HepG2 (cell line): ENCODE results near the gene TAC3. TPM values are rescaled to one million over a fixed set of nuclear protein-coding genes. Genes with fewer than 3 reads are reported as not detected.

ENCODE experiments used
- ATAC-seq: fragments of 200-7000 bp; cut with Tn5 transposase; 3 replicates; pipeline ENCODE4 v1.9.1; 2020; ENCODE audit warnings: mild to moderate bottlenecking, moderate library complexity
- BruUV-seq: library from RNA; stranded (reverse); fragments of 400-500 nt; replicated peaks from 2 replicates; lab custom pipeline; 2021; lab: Mats Ljungman, UMichigan
- CTCF ChIA-PET: fragments of 300-600 bp; formaldehyde crosslinking; extraction: SDS; loops from one replicate; lab custom pipeline; 2021; ENCODE audit warnings: low total read pairs, inconsistent platforms, low intra/inter-chr PET ratio; lab: Yijun Ruan, JAX
- POLR2A ChIA-PET: fragments of 350-600 bp; sonication (Branson Sonifier 250); formaldehyde crosslinking; loops from one replicate; lab custom pipeline; 2020; ENCODE audit warnings: antibody characterized with exemption, inconsistent platforms; lab: Yijun Ruan, JAX
- DNase-seq: peaks from one replicate; pipeline ENCODE4 v3.0.0-alpha.2; 2015; ENCODE audit warnings: low spot score
- FAIRE-seq: peaks from 3 replicates; lab custom pipeline; 2011; peaks lifted over from hg19 to GRCh38; lab: Jason Lieb, UNC
- H2AFZ ChIP-seq: one replicate; pipeline ENCODE4 v1.6.1; 2011; ENCODE audit warnings: low read length, inconsistent platforms
- H3K27ac ChIP-seq: fragments of 300-600 bp; 3 replicates; pipeline ENCODE4 v1.8.0; 2011; ENCODE audit warnings: mixed run types, mild to moderate bottlenecking, mixed read lengths, low read length, inconsistent platforms; ENCODE audit not compliant: insufficient read depth; ENCODE audit errors: extremely low read length
- H3K27me3 ChIP-seq, 2 experiments: fragments of 200-600 bp in 1 of 2; 2 replicates in 1 of 2; 3 replicates in 1 of 2; pipeline versions ENCODE4 v1.6.0 to v1.8.0; 2011; ENCODE audit warnings: low read length in 2 of 2, mild to moderate bottlenecking in 2 of 2, moderate library complexity in 2 of 2, inconsistent platforms in 1 of 2; ENCODE audit not compliant: insufficient read depth in 2 of 2, control insufficient read depth in 1 of 2
- H3K36me3 ChIP-seq, 2 experiments: fragments of 200-600 bp in 1 of 2; replicated peaks in 1 of 2; 2 replicates in 1 of 2; 3 replicates in 1 of 2; pipeline versions ENCODE4 v1.5.1 to v1.8.0; 2011; ENCODE audit warnings: low read length in 2 of 2, inconsistent platforms in 1 of 2; ENCODE audit not compliant: insufficient read depth in 2 of 2, control insufficient read depth in 1 of 2
- H3K4me1 ChIP-seq: 2 replicates; pipeline ENCODE4 v1.5.1; 2012; ENCODE audit warnings: low read length, inconsistent platforms; ENCODE audit not compliant: insufficient read depth
- H3K4me2 ChIP-seq: 2 replicates; pipeline ENCODE4 v1.6.0; 2011; ENCODE audit warnings: low read depth, low read length, inconsistent platforms
- H3K4me3 ChIP-seq, 3 experiments: fragments of 200-600 bp in 1 of 3; sonication (generic), shearing (Covaris generic) in 1 of 3; replicated peaks in 1 of 3; 2 replicates each; pipeline ENCODE4 v1.5.1; 2011 to 2016; ENCODE audit warnings: low read length in 3 of 3, inconsistent platforms in 2 of 3, low read depth in 2 of 3, mild to moderate bottlenecking in 2 of 3, control low read depth in 1 of 3, mixed read lengths in 1 of 3; ENCODE audit not compliant: insufficient read depth in 1 of 3
- H3K79me2 ChIP-seq: one replicate; pipeline ENCODE4 v1.6.1; 2011; ENCODE audit warnings: low read length, inconsistent platforms; ENCODE audit not compliant: insufficient read depth
- H3K9ac ChIP-seq: 2 replicates; pipeline ENCODE4 v1.6.0; 2011; ENCODE audit warnings: mild to moderate bottlenecking, low read depth, low read length, inconsistent platforms; ENCODE audit not compliant: insufficient read depth
- H3K9me3 ChIP-seq: 2 replicates; pipeline ENCODE4 v1.5.1; 2012; ENCODE audit warnings: mild to moderate bottlenecking, low read length
- H4K20me1 ChIP-seq: 2 replicates; pipeline ENCODE4 v1.6.0; 2011; ENCODE audit warnings: inconsistent platforms, mild to moderate bottlenecking, low read length, moderate library complexity; ENCODE audit not compliant: insufficient read depth
- ASH2L ChIP-seq: fragments of 300-600, 200-600 bp; sonication (generic); IDR thresholded peaks from 2 replicates; pipeline ENCODE4 v1.7.0; 2017; ENCODE audit warnings: low read depth, mild to moderate bottlenecking, moderate library complexity, mixed read lengths, low read length; ENCODE audit not compliant: insufficient read length
- ATF5 ChIP-seq: sonication (generic); formaldehyde crosslinking; IDR thresholded peaks from 2 replicates; pipeline ENCODE4 v1.4.0; 2020; ENCODE audit warnings: mild to moderate bottlenecking, low read depth, missing genetic modification reagents
- ETV6 ChIP-seq: sonication (generic); formaldehyde crosslinking; conservative IDR thresholded peaks from 2 replicates; pipeline ENCODE4 v1.4.0; 2020; ENCODE audit warnings: missing genetic modification reagents
- NFATC3 ChIP-seq: sonication (generic); formaldehyde crosslinking; IDR thresholded peaks from 2 replicates; pipeline ENCODE4 v1.5.1; 2020; ENCODE audit warnings: mild to moderate bottlenecking, missing genetic modification reagents
- PAX8 ChIP-seq: sonication (generic); formaldehyde crosslinking; IDR thresholded peaks from 2 replicates; pipeline ENCODE4 v1.8.0; 2022; ENCODE audit warnings: mild to moderate bottlenecking, missing genetic modification reagents, borderline replicate concordance
- SP4 ChIP-seq: sonication (generic); formaldehyde crosslinking; IDR thresholded peaks from 2 replicates; pipeline ENCODE4 v1.8.1; 2023; ENCODE audit warnings: mild to moderate bottlenecking, missing genetic modification reagents
- TERF1 ChIP-seq: sonication (generic); formaldehyde crosslinking; IDR thresholded peaks from 2 replicates; pipeline ENCODE4 v1.8.0; 2022; ENCODE audit warnings: mild to moderate bottlenecking, missing genetic modification reagents, moderate library complexity
- WGBS: methylation state at CpG from one replicate; pipeline ENCODE4 v1.1.6; 2017; ENCODE audit warnings: low lambda C conversion rate; 5-methylcytosine and 5-hydroxymethylcytosine counted together
- in situ Hi-C: cut with HindIII; loops from 2 replicates; pipeline ENCODE4 v1.10.0; 2017; ENCODE audit warnings: low pct_unique_long_range_greater_than_20kb; ENCODE audit not compliant: extremely low pct_ligation_motif_present
- intact Hi-C: fragments of 100-400 bp; cut with micrococcal nuclease; formaldehyde crosslinking; loops from one replicate; pipeline ENCODE4 v1.10.0; 2022; ENCODE audit not compliant: unreplicated experiment
- polyA plus RNA-seq, 8 experiments: library from polyadenylated mRNA; depleted of rRNA in 3 of 8; stranded (reverse) in 7 of 8; unstranded in 1 of 8; fragments of >200 nt; fragmentation: Illumina TruSeq in 4 of 8; extraction: Trizol in 4 of 8; gene quantifications; 2 replicates each; pipeline versions ENCODE4 v1.2.1 to v1.2.3, GENCODE V29; 2011 to 2016; ENCODE audit warnings: low read depth in 4 of 8, missing spikeins in 1 of 8, mixed read lengths in 1 of 8; ENCODE audit not compliant: insufficient read depth in 1 of 8
- total RNA-seq, 5 experiments: library from RNA; depleted of rRNA; stranded (reverse); fragments of >200 nt; fragmentation: Illumina TruSeq; extraction: Trizol; gene quantifications; 2 replicates each; pipeline ENCODE4 v1.2.3, GENCODE V29; 2016; ENCODE audit warnings: low read depth in 1 of 5

The TAC3 gene
- total and polyA plus RNA-seq, 2 of the 13 experiments (the other 11 are each of a cell fraction or from before 2014, with no cell fraction given) = 0.13 to 0.15 TPM

GRCh38 chr12:57063991-57064685 is 47.8 kb upstream of the TAC3 start:
- ATAC-seq = no peak
- H3K27ac ChIP-seq = no peak overlapping the region
- POLR2A ChIA-PET = interaction anchor here (2.3 kb wide), 1 partner anchor 48 kb away, joined by 12 read pairs; the partner anchor contains the start of gene STAT6

More at GRCh38 chr12:57063991-57064685, 47.8 kb upstream of the TAC3 start:
- intact Hi-C loops = no loop called here
- TF ChIP-seq SP4 (no peak), TERF1 (no peak), ASH2L (no peak), ETV6 (CRISPR knock-in tag) (no peak), NFATC3 (CRISPR knock-in tag) (no peak), ATF5 (no peak), PAX8 (CRISPR knock-in tag) (no peak)
- TF ChIP-seq, all 625 proteins: peak for 0
- H3K4me3 ChIP-seq = no peak overlapping the region
- H3K4me2 ChIP-seq = no peak overlapping the region
- CTCF ChIA-PET = interaction anchor here (5.0 kb wide), 1 partner anchor 57 kb away, joined by 72 read pairs; the partner anchor contains the start of gene ZBTB39
- no peak overlapping the region for H3K9ac ChIP-seq
- no peaks in the 10 kb centered on the region for H4K20me1 ChIP-seq
- no peak overlapping the region for H2AFZ ChIP-seq
- FAIRE-seq = no peak
- no peaks in the 10 kb centered on the region for H3K27me3 ChIP-seq
- H3K79me2 ChIP-seq = no peaks in the 10 kb centered on the region
- 87% methylated on average over 5 of the region's 5 CpGs for WGBS
- no TSS peak for BruUV-seq
- in situ Hi-C loops = no loop called here
- peaks cover 6 to 22% of the 10 kb centered on the region in 2 experiments; a peak in 4 of 5 replicates for H3K36me3 ChIP-seq
- DNase-seq = no peak
- H3K4me1 ChIP-seq = no peaks in the 10 kb centered on the region
- no peaks in the 10 kb centered on the region for H3K9me3 ChIP-seq
